HG02938 (cell line): ENCODE results near the gene DHH.

Source experiments
- ATAC-seq: cut with Tn5 transposase; IDR thresholded peaks from one replicate; pipeline ENCODE4 v1.9.1; 2021; ENCODE audit warnings: mild to moderate bottlenecking, moderate library complexity; ENCODE audit not compliant: unreplicated experiment

Gene DHH

DNA sequence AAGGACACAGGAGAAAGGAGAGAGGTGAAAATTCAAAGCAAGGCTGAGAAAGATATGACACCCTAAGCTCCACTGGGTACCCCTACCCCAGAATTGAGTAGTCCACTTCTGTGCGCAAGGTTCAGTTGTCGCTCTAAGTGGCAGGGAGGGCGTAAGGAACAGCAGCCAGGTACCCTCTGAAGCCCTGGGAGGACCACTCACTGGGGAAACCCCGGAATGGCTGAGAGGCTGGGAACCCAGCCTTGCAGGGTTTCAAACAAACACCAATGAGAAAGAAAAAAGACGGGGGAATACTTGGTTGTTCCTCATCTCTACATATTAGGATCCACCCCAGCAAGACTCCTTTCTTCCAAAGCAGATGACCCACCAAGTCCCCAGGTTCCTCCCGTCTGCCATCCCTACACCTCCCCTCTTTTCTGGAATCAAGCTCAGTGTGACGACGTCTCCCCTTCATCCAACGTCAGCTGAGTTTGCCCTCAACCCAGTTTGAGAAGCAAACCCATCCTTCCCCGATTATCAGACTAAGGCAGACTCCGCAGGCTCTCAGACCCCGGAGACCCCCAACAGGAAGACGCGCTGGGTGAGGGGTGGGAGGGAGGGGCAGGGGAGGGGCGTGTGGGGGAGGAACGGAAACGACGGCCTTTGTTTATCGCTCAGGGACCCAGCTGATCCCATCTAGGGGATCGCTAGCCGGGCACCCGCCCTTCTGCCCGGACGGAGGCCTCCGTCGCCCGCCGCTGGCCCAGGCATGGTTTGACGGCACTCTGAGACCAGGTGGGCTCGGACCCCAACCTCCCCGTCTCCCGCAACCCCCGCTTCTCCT lies 15.3 kb upstream of the DHH start:
- ATAC-seq = peak; percentile 6

DNA sequence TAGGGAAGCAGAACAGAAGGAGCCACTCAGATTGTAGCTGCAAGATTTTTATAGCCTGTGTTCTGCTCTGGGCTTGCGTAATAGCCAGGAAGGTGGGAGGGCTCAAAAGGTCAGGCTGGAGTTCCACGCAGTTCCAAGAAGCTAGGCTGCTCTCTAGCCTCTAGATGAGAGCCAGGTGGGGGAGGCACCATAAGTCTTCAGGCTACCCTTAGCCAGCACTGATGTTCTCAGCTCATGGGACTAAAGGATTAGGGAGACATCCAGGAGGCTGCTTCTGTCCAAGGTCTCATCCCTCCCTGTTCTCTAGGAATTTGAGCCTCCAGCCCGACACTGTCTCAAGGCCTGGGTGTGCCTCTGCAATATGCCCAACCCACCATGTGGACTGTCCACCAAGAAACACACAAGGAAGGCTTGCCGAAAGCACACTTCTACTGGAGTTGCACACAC lies 14.4 kb upstream of the DHH start:
- ATAC-seq = no peak

DNA sequence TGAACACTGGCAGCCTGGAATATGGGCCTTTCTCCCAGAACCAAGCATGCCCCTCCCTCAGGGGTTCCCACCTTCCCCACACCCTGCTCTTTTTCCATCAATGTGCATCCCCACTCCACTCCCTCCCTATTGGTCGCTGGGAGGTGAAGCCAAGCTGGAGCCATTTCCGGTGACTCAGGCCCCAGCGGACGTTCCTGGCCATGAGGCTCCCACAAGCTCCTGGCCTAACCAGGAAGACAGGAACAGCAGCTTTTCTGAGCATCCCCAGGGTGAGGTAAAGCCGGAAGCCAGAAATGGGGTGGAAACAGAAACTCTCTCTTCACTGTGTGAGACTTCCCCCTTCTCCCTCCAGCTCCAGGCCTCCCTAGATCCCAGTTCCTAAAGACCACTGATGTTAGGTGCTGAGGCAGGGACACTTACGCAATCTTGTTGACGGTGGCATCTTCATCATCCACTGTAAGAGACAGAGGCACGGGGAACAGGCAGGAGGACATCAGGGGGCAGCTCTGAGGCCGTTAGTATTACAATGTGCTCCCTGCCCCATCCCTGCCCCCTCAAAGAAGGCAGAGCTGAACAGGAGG lies 11.0 kb upstream of the DHH start:
- no peak for ATAC-seq

DNA sequence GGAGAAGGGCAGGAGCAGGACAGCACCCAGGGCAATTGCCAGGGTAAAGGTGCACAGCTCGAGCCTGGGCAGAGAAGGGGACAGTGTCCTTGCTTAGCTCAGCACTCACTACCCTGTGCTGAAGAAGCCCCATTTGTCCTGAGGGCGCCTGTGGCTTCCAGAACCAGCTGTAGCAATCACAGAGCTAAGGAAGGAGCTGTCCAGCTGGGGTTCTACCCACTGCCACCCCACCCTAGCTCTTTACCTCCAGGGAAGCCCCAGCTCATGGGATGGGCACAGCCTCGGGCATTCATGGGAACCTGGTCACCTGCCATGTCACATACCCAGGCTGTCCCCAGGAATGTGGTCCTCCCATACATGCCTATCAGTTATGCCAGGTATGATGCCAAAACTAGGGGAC lies 10.2 kb upstream of the DHH start:
- no peak for ATAC-seq

DNA sequence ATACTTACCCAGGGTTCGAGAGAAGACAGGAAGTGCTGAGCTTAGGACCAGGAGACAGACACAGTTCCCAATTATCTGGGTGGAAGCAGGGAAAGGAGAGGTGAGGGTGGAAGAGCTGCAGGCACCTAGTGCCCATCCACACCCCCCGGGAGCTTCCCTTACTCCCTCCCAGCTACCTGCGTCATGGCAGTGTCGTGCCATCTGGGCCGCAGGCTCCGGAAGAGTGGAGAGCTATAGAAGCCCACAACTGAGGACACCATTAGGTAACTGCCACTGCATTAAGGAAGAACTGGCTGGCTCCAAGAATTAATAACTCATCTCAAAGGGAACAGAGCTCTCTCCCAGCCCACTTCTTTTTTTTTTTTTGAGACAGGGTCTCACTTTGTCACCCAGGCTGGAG lies 5.8 kb upstream of the DHH start:
- ATAC-seq = no peak

DNA sequence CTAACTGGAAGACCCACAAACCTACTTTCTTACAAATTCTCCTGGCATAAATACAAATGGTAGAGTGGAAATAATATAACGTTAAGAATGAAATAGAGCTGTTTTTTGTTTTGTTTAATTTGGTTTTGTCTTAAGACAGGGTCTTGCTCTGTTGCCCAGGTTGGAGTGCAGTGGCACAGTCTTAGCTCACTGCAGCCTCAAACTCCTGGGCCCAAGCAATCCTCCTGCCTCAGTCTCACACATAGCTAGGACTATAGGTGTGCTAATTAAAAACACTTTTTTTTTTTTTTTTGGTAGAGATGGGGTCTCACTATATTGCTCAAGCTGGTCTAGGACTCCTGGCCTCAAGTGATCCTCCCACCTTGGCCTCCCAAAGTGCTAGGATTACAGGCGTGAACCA lies 4.1 kb upstream of the DHH start:
- ATAC-seq = no peak

DNA sequence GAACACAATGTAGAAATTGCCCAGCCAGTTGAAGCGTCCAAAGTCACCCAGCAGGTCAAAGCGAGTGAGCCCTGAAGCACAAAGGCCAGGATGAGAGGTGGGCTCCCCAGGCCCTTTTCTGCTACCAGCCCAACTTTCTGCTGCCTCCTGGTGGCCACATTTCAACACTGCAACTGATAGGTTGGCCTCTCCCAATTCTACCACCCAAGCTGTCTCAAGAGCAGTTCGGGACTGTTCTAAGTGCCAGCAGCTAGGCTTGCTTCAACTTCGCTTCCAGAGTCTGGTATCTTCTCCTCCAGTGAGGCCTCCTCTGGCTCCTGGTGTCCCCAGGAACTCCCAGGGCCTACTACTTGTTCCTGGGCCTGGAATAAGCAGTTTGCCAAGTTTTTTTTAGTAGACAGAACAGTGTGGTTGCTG lies 3.4 kb upstream of the DHH start:
- ATAC-seq = no peak

DNA sequence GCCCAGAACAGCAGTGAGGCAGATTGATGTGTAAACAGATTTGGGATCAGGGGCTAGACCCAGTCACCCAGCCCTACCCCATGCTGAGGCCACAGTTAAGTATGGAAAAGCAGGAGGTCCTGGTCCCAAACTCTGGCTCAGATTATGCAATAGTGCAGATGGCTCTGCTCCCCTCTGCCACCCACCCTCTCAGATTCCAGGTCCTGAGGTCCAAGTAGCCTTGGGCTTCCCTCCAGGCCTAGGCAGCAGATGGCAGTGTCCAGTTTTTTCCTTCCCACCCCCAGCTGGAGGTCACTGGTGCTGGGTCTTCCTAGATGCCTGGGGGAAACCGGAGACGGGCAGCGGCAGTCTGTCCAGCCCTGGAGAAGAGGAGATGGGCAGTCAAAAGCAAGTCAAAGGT lies 2.8 kb upstream of the DHH start:
- ATAC-seq = no peak

DNA sequence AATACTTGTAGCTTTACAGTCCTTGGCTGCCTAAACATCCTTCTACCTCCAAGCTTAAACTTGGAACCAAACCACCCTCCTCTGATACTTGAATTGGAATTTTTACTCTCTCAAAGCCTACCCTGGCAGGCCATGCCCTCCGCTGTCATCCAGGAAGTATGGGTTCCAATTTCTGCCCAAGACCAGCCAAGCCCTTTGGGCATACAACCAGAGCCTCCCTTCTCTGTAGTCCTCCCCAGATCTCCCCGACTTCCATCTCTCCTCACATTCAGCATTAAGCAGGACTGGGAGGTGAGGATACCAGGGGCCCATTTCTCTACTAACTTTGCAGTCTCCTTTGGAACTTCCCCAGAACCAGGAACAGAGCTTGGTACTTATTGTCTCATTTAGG lies 369 bp upstream of the DHH start:
- no peak for ATAC-seq

DNA sequence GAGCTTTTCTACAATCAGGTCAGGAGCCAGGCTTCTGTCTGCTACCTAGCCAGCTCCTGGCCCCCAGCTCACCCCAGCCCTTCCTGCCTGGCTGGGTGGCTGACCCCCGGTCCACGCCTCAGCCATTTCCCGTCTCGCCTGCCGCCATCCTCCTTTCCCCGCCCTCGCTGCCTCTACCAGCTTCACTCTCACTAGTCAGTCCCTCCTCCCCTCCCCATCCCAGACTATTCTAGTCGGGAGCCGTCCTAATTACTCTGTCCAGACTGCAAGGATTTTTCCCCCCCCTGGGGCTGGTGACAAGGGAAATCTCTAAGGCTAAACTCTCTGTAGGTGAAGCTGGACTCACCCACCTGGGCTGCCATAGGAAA lies 825 bp downstream of the DHH start:
- no peak for ATAC-seq

DNA sequence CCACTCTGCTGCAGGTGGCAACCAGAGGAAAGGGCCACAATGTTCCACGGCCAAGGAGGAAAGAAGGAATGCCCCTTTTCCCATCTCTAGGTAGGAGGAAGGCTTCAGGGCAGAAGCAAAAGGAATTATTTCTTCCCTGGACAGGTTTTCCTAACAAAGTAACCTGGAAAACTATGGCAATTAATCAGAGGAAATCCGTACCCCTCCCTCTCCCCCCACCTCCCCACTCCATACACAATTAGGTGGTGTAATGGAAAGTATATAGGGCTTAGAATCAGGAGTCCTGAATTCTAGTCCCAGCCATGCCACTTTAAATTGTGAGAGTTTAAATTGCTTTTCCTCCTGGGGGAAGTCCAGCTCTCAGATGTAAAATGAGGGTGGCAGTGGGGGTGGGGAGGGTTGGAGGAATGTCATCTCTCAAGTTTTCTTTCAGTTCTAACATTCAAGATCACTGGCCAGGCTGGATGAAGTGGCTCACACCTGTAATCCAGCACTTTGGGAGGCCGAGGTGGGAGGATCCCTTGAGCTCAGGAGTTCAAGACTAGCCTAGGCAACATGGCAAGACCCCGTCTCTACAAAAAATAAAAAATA lies 1.7 kb downstream of the DHH start:
- no peak for ATAC-seq

DNA sequence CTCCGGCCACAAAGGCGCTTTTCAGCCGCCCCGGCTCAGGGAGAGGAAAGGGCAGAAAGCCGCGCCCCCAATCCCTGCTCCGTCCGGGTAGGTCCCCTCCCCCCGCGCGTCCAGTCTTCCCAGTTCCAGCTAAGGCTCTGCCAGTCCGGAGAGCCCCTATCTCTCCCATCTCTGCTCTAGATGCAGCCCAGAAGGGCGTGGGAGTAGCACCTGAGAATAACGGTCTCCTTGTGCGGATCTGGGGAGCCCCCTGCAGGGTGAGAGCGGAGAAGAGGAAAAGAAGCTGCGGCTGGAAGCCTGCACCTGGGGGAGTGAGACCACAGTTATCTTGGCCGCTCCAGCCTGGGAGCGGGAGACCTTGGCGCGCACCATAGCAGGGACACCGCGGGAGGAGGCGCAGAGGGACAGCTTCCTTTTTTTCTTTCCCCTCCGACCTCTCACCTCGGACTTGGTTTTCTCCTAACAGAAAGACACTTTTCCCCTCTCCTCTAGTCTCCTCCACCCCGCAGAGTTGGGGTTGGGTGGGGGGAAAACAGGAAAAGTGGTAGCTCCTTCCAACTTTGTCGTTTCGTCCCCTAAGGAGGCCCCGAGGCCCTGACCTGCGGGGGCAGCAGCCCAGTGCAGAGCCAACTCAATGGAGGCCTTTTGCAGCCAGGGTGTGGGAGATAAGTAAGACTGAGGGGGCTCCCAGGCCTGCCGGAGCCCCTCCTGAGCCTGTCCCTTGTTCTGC lies 2.4 kb downstream of the DHH start:
- ATAC-seq = no peak

DNA sequence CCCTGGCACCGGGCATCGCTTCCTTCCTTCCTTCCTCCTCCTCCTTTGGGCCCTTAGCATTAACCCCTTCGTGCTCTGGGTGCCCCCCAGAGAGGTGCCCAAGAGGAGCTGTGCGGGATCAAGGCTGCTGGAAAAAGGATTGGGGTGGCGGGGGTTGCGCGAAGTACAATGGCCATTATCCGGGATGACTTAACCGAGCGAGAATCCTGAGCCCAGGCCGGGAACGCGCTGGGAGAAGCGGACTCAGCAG lies 2.8 kb downstream of the DHH start:
- ATAC-seq = no peak

DNA sequence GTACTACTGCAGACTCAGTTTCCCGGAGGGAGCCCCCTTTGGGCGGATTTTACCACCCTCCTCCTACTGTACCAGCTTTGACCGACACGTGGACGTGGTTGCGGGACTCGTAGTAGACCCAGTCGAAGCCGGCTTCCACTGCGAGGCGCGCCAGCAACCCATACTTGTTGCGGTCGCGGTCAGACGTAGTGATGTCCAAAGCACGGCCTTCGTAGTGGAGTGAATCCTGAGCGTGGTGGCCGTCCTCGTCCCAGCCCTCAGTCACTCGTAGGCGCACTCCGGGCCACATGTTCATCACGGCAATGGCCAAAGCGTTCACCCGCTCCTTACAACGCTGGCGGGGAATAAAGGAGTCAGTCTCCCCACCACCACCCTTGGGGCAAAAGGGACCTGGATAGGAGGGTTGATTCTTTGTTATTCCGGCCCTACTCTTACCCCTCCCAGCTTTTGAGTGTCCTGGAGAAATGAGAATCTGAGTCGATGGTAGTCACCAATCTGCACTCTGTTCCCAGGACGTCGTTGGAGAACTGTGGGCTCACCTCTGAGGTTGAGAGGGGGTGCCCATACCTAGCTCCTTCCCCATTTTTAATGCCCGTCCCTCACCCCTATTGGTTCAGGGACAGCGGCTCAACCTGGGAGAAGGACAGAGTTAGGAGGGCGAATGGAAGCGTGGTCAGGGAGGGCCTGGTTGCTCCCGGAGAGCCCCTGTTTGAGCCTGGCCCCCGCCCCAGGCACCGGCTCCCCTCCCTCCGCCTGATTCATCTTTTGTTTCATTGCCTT lies 3.4 kb downstream of the DHH start:
- no peak for ATAC-seq

DNA sequence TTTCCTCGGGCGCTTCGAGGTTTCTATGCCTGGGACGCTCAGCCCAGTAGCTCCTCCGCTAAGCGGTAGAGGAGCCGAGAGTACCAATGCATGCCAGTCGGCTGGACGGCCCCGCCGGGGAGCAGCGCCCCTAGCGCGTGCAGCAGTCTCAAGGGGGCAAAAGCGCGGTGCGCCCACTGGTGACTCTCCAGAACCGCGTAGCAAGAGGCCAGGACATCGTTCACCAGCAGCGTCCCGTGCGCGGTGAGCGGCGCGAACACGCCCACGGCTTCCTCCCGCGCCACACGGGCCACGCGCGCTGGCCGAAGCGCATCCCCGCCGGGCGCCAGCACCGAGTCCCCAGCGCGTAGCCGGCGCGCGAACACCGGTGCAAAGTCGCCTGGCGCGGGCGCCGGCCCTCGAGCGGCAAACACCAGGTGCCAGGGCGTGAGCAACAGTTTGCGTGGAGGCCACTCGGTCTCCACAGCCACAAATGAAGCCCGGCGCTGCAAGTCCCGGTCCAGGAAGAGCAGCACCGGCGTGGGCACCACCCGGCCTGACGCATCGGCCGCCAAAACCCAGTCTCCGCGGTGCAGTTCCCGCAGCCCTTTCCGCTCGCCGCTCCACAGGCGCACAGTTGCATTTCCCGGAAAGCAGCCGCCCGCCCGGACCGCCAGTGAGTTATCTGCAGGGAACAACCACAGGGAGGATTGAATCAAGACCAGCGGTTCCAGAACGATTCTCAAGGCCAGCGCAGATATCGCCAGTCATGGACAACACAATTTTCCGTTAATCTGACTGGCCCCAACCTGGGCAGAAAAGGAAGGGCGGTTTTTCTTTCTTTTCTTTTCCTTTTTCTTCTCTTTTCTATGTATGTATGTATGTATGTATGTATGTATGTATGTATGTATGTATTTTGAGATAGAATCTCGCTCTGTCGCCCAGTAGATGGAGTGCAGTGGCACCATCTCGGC lies 4.5 kb downstream of the DHH start:
- no peak for ATAC-seq

DNA sequence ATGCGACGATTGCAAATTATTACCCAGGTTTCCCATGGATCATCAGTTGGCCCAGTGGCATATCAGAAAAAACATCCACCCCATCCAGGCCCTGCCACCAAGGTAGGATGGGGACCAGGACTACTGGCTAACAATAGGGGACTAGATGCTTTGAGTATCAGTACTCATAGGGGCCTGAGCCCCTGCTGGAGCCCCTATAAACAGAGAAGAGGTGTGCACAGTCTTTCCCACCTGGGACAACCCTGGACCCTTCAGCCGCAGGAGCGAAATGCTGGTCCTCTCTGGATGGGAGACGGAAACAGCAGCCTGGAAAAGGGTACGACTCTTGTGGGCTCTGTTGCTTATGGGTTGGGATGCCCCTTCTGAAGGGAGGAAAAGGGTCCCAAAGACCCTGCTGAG lies 5.7 kb downstream of the DHH start:
- ATAC-seq = no peak

DNA sequence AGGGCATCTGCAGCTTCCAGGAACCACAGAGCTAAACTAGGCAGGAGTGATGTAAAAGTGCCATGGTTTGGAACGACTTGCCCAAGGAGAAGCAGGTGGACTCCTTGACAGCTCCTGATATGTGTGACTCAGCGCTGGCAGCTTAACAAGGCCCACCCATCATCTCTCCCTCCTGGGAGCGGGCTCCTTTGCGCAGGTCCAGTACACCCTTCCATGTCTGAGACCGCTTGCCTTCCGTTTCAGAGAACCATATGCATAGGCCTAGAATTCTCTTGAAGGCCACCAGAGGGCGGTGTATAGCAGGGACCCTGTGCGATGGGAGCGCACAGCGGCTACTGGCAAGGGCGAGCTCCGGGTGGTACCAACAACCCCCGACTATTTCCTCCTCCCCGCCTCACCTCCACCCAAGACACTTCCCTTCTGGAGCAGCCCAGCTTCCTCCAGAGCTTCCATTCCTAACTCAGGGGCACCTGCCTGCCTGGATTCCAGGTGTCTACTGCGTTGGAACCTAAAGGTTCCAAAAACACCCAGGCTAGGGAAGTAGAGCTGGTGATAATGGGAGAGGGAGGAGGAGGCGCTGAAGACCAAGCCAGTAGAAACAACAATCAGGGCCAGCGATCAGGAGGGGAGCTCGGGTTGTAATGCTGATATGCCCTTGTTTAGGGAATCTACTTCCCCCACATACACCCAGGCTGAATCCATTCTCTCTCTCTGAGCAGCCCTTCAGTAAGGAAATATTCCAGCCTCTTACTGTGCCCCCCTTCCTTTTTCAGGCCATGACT lies 6.3 kb downstream of the DHH start:
- ATAC-seq = peak; percentile 78

DNA sequence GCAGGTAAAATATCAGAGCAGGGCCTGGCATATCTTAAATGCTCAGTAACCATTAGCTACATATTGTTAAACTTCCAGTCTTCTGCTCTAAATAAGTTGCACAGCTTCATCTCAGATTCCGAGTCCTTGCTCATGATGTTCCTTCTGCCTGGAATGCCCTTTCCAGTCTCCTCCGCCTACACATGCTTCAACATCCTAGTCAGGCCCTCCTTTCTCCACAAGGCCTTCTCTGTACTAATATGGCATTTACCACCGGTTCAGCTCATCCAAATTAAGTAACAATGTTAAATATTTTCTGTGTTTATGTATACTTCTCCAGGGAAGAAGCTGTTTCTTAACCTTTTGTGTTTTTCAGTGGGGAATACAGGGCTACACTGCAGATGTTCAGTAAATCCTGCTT lies 8.5 kb downstream of the DHH start:
- ATAC-seq = no peak

DNA sequence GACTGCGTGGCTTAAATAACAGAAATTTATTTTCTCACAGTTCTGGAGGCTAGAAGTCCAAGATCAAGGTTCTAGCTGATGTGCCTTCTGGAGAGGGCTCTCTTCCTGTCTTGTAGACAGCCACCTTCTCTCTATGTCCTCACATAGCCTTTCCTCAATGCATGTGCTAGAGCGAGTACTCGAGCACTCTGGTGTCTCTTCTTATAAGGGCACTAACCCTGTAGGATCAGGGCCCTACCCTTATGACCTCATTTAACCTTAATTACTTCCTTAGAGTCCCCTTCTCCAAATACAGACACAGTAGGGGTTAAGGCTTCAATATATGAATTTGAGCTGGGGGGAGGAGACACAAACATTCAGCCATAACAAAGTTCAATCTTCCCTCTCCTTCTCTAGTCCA lies 10.2 kb downstream of the DHH start:
- no peak for ATAC-seq
